WTC11 (cell line): Measurements from ENCODE around the gene MAGEB17. TPM values are rescaled to one million over a fixed set of nuclear protein-coding genes. Genes with fewer than 3 reads are reported as not detected.
"Not testable (repeated sequence)": the region's sequence is repeated elsewhere in the genome, so short reads cannot be mapped to it uniquely, and the experiment has no call there.

ENCODE experiments used
- ATAC-seq: fragments of 200-7000 bp; cut with Tn5 transposase; 2 replicates; pipeline ENCODE4 v1.10.0; 2021; ENCODE audit warnings: mild to moderate bottlenecking, moderate library complexity
- CTCF ChIA-PET: fragments of 300-600 bp; sonication (Branson Sonifier 250); formaldehyde crosslinking; loops from one replicate; lab custom pipeline; 2021; ENCODE audit warnings: antibody characterized with exemption; lab: Charles Lee
- POLR2A ChIA-PET: fragments of 350-600 bp; sonication (Branson Sonifier 250); formaldehyde crosslinking; loops from one replicate; lab custom pipeline; 2021; ENCODE audit warnings: antibody characterized with exemption; lab: Charles Lee
- DNase-seq: peaks from one replicate; pipeline ENCODE4 v3.0.0; 2021; ENCODE audit warnings: low spot score
- H3K27ac Mint-ChIP-seq: 2 replicates; pipeline ENCODE4 v1.8.0; 2021; ENCODE audit warnings: mixed read lengths
- H3K27me3 Mint-ChIP-seq: 2 replicates; pipeline ENCODE4 v1.8.0; 2021; ENCODE audit warnings: low read depth, mild to moderate bottlenecking, moderate library complexity, mixed read lengths
- H3K36me3 Mint-ChIP-seq: 2 replicates; pipeline ENCODE4 v1.8.0; 2021; ENCODE audit warnings: mixed read lengths
- H3K4me1 Mint-ChIP-seq: 2 replicates; pipeline ENCODE4 v1.8.0; 2022; ENCODE audit warnings: mixed read lengths
- H3K4me3 Mint-ChIP-seq: 2 replicates; pipeline ENCODE4 v1.8.0; 2021; ENCODE audit warnings: mild to moderate bottlenecking, moderate library complexity, mixed read lengths
- H3K9me3 Mint-ChIP-seq: 2 replicates; pipeline ENCODE4 v1.8.0; 2021; ENCODE audit warnings: mixed read lengths
- CREB1 ChIP-seq: sonication (generic); formaldehyde crosslinking; IDR thresholded peaks from 2 replicates; pipeline ENCODE4 v1.8.0; 2023; ENCODE audit warnings: mild to moderate bottlenecking, missing genetic modification reagents
- FOXK1 ChIP-seq: sonication (generic); formaldehyde crosslinking; IDR thresholded peaks from 2 replicates; pipeline ENCODE4 v1.8.0; 2022; ENCODE audit warnings: mild to moderate bottlenecking, moderate library complexity, missing genetic modification reagents
- JUN ChIP-seq: sonication (generic); formaldehyde crosslinking; IDR thresholded peaks from 2 replicates; pipeline ENCODE4 v1.8.0; 2023; ENCODE audit warnings: mild to moderate bottlenecking, missing genetic modification reagents
- NR1H2 ChIP-seq: sonication (generic); formaldehyde crosslinking; IDR thresholded peaks from 2 replicates; pipeline ENCODE4 v1.9.0; 2021; ENCODE audit warnings: mild to moderate bottlenecking, moderate library complexity, missing genetic modification reagents
- NR2C2 ChIP-seq: sonication (generic); formaldehyde crosslinking; IDR thresholded peaks from 2 replicates; pipeline ENCODE4 v1.8.0; 2022; ENCODE audit warnings: mild to moderate bottlenecking, missing genetic modification reagents
- NR3C1 ChIP-seq: sonication (generic); formaldehyde crosslinking; conservative IDR thresholded peaks from 2 replicates; pipeline ENCODE4 v1.8.1; 2023; ENCODE audit warnings: low read depth, mild to moderate bottlenecking, missing genetic modification reagents
- OVOL2 ChIP-seq: fragments of 250-450 bp; sonication (Bioruptor Pico); IDR thresholded peaks from 2 replicates; pipeline ENCODE4 v1.9.0; 2021; ENCODE audit warnings: mild to moderate bottlenecking, borderline replicate concordance
- RELA ChIP-seq: sonication (generic); formaldehyde crosslinking; IDR thresholded peaks from 2 replicates; pipeline ENCODE4 v1.8.1; 2022; ENCODE audit warnings: missing genetic modification reagents, mild to moderate bottlenecking, borderline replicate concordance
- SMAD3 ChIP-seq: sonication (generic); formaldehyde crosslinking; IDR thresholded peaks from 2 replicates; pipeline ENCODE4 v1.8.0; 2022; ENCODE audit warnings: missing genetic modification reagents, mild to moderate bottlenecking, borderline replicate concordance
- SMAD4 ChIP-seq: sonication (generic); formaldehyde crosslinking; IDR thresholded peaks from 2 replicates; pipeline ENCODE4 v1.8.0; 2022; ENCODE audit warnings: mild to moderate bottlenecking, missing genetic modification reagents
- TEAD4 ChIP-seq: sonication (generic); formaldehyde crosslinking; IDR thresholded peaks from 2 replicates; pipeline ENCODE4 v1.8.0; 2022; ENCODE audit warnings: mild to moderate bottlenecking, missing genetic modification reagents
- TP53 ChIP-seq: sonication (generic); formaldehyde crosslinking; IDR thresholded peaks from 2 replicates; pipeline ENCODE4 v1.8.1; 2023; ENCODE audit warnings: mild to moderate bottlenecking, missing genetic modification reagents
- ZNF416 ChIP-seq: fragments of 250-450 bp; sonication (Bioruptor Pico); IDR thresholded peaks from 2 replicates; pipeline ENCODE4 v1.9.0; 2021; ENCODE audit warnings: mild to moderate bottlenecking, inconsistent platforms
- total RNA-seq: library from RNA; stranded (reverse); gene quantifications from 3 replicates; pipeline ENCODE4 v1.2.3, GENCODE V29; 2021
- TF ChIP-seq, protein P1 (sequence below): sonication (generic); formaldehyde crosslinking; IDR thresholded peaks from 2 replicates; pipeline ENCODE4 v1.8.0; 2022; ENCODE audit warnings: mild to moderate bottlenecking, missing genetic modification reagents
- TF ChIP-seq, protein P2 (sequence below): sonication (generic); formaldehyde crosslinking; IDR thresholded peaks from 2 replicates; pipeline ENCODE4 v1.8.0; 2023; ENCODE audit warnings: mild to moderate bottlenecking, missing genetic modification reagents
- TF ChIP-seq, protein P3 (sequence below): sonication (generic); formaldehyde crosslinking; IDR thresholded peaks from 2 replicates; pipeline ENCODE4 v1.8.0; 2022; ENCODE audit warnings: mild to moderate bottlenecking, missing genetic modification reagents
- TF ChIP-seq, protein P4 (sequence below): sonication (generic); formaldehyde crosslinking; IDR thresholded peaks from 2 replicates; pipeline ENCODE4 v1.8.1; 2022; ENCODE audit warnings: missing genetic modification reagents, borderline replicate concordance

MAGEB17 gene
- total RNA-seq, 1 experiment from 2014 or later: 0.63 TPM

DNA sequence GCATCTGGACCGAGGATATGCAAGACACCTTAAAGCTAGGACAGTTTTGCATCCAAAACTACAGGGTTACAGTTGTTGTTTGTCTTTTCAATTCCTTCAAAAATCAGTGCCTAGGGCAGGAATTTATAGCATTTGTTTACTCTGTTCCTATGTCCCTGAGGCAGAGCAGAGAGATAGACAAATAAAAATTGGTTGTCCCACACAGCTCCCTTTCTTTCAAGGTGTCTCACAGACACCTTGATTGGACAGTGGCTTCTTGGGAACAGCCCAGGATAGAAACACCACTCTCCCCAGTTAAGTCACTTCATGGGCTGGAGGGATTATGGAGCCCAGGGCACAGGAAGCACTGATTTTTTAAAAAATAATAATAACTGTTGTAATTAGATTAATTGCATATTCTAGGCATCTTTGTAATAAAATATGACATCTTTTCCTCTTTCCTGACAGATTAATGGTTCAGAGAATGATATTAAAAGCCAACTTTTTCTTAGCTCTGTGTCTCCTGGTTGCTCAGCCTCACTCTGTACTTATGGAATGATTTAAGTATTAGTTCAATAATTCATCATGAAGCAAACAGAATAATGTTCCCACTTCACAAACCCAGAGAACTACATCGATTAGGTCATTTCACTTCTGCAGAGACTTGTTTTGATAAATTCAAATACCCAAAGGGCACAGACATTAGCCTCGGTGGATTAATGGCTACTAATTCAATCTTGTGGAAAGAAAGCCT lies 8.2 kb downstream of the MAGEB17 start:
- DNase-seq: no peak
- H3K27ac Mint-ChIP-seq: no peak overlapping the region
- peaks cover 37% of the 10 kb centered on the region for H3K4me1 Mint-ChIP-seq
- ATAC-seq: no peak
- no peaks in the 10 kb centered on the region for H3K9me3 Mint-ChIP-seq
- POLR2A ChIA-PET: no interaction called here
- no peaks in the 10 kb centered on the region; the same call in 1 of the 2 replicates for H3K27me3 Mint-ChIP-seq
- no peak overlapping the region for H3K4me3 Mint-ChIP-seq
- CTCF ChIA-PET: interaction anchor here (1.5 kb wide), 1 partner anchor 52 kb away, joined by 3 read pairs; the partner anchor contains the start of gene GRPR
- H3K36me3 Mint-ChIP-seq: peaks cover 3% of the 10 kb centered on the region; the same call in 1 of the 2 replicates
- TF ChIP-seq, protein P1, sequence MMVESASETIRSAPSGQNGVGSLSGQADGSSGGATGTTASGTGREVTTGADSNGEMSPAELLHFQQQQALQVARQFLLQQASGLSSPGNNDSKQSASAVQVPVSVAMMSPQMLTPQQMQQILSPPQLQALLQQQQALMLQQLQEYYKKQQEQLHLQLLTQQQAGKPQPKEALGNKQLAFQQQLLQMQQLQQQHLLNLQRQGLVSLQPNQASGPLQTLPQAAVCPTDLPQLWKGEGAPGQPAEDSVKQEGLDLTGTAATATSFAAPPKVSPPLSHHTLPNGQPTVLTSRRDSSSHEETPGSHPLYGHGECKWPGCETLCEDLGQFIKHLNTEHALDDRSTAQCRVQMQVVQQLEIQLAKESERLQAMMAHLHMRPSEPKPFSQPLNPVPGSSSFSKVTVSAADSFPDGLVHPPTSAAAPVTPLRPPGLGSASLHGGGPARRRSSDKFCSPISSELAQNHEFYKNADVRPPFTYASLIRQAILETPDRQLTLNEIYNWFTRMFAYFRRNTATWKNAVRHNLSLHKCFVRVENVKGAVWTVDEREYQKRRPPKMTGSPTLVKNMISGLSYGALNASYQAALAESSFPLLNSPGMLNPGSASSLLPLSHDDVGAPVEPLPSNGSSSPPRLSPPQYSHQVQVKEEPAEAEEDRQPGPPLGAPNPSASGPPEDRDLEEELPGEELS (CRISPR knock-in tag): no peak
- TF ChIP-seq ZNF416: no peak
- no peak for TF ChIP-seq NR3C1 (CRISPR knock-in tag)
- no peak for TF ChIP-seq SMAD3
- TF ChIP-seq, protein P2, sequence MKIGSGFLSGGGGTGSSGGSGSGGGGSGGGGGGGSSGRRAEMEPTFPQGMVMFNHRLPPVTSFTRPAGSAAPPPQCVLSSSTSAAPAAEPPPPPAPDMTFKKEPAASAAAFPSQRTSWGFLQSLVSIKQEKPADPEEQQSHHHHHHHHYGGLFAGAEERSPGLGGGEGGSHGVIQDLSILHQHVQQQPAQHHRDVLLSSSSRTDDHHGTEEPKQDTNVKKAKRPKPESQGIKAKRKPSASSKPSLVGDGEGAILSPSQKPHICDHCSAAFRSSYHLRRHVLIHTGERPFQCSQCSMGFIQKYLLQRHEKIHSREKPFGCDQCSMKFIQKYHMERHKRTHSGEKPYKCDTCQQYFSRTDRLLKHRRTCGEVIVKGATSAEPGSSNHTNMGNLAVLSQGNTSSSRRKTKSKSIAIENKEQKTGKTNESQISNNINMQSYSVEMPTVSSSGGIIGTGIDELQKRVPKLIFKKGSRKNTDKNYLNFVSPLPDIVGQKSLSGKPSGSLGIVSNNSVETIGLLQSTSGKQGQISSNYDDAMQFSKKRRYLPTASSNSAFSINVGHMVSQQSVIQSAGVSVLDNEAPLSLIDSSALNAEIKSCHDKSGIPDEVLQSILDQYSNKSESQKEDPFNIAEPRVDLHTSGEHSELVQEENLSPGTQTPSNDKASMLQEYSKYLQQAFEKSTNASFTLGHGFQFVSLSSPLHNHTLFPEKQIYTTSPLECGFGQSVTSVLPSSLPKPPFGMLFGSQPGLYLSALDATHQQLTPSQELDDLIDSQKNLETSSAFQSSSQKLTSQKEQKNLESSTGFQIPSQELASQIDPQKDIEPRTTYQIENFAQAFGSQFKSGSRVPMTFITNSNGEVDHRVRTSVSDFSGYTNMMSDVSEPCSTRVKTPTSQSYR (CRISPR knock-in tag): no peak
- TF ChIP-seq NR1H2 (CRISPR knock-in tag): no peak
- no peak for TF ChIP-seq FOXK1 (CRISPR knock-in tag)
- TF ChIP-seq, protein P3, sequence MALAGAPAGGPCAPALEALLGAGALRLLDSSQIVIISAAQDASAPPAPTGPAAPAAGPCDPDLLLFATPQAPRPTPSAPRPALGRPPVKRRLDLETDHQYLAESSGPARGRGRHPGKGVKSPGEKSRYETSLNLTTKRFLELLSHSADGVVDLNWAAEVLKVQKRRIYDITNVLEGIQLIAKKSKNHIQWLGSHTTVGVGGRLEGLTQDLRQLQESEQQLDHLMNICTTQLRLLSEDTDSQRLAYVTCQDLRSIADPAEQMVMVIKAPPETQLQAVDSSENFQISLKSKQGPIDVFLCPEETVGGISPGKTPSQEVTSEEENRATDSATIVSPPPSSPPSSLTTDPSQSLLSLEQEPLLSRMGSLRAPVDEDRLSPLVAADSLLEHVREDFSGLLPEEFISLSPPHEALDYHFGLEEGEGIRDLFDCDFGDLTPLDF: no peak
- no peak for TF ChIP-seq TEAD4
- no peak for TF ChIP-seq OVOL2 (CRISPR knock-in tag)
- TF ChIP-seq, all 79 proteins: peak for 0

DNA sequence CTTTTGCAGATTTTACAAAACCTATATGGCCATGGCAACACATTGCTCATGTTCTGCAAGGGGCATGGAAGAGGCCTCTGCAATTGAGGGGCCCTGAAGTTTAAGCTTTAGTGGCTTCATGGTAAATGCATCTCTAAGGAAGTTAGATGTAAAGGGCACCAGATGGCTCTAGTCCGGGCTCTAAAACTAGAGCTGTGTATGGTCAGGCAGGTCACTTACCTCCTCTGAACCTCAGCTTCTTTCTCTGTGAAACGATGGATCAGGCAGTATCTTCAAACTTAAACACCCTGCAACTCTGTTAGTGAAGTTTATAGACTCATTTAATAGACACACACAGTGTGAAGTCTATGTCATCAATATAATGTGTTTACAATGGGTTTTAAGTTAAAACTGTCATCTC lies 10.0 kb downstream of the MAGEB17 start:
- ChIA-PET POLR2A (no interaction called here), CTCF (interaction anchor here (1.0 kb wide), 1 partner anchor 246 kb away, joined by 3 read pairs; no protein-coding TSS in a partner anchor)
- H3K27ac Mint-ChIP-seq: no peak overlapping the region; the same call in 1 of the 2 replicates
- H3K9me3 Mint-ChIP-seq: no peaks in the 10 kb centered on the region
- H3K4me3 Mint-ChIP-seq: no peak overlapping the region
- ATAC-seq: peak; percentile 72
- no peak for DNase-seq
- H3K4me1 Mint-ChIP-seq: peaks cover 48% of the 10 kb centered on the region
- peaks cover 3% of the 10 kb centered on the region; the same call in 1 of the 2 replicates for H3K36me3 Mint-ChIP-seq
- no peaks in the 10 kb centered on the region; the same call in 1 of the 2 replicates for H3K27me3 Mint-ChIP-seq
- TF ChIP-seq RELA (CRISPR knock-in tag) (no peak), TP53 (CRISPR knock-in tag) (no peak), CREB1 (CRISPR knock-in tag) (no peak), NR2C2 (CRISPR knock-in tag) (no peak), JUN (CRISPR knock-in tag) (no peak), SMAD4 (CRISPR knock-in tag) (no peak)
- TF ChIP-seq, protein P4, sequence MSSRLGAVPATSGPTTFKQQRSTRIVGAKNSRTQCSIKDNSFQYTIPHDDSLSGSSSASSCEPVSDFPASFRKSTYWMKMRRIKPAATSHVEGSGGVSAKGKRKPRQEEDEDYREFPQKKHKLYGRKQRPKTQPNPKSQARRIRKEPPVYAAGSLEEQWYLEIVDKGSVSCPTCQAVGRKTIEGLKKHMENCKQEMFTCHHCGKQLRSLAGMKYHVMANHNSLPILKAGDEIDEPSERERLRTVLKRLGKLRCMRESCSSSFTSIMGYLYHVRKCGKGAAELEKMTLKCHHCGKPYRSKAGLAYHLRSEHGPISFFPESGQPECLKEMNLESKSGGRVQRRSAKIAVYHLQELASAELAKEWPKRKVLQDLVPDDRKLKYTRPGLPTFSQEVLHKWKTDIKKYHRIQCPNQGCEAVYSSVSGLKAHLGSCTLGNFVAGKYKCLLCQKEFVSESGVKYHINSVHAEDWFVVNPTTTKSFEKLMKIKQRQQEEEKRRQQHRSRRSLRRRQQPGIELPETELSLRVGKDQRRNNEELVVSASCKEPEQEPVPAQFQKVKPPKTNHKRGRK (CRISPR knock-in tag): no peak

DNA sequence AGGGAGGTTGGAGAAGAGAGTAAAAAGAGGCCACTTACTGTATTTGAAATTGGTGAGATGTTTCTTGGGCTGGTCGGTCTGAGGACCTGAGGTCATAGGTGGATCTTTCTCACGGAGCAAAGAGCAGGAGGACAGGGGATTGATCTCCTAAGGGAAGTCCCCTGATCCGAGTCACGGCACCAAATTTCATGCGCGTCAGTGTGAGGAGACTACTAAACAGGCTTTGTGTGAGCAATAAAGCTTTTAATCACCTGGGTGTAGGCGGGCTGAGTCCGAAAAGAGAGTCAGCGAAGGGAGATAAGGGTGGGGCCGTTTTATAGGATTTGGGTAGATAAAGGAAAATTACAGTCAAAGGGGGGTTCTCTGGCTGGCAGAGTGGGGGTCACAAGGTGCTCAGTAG lies 16.6 kb downstream of the MAGEB17 start:
- H3K4me1 Mint-ChIP-seq: peaks cover 76% of the 10 kb centered on the region

More for the DNA sequence above, 16.6 kb downstream of the MAGEB17 start:
- Mint-ChIP-seq H3K27ac (peak overlapping the region; percentile 89), H3K4me3 (peak overlapping the region; percentile 23; the same call in 1 of the 2 replicates)
- H3K27me3 Mint-ChIP-seq, CTCF ChIA-PET, DNase-seq, POLR2A ChIA-PET, H3K9me3 Mint-ChIP-seq, ATAC-seq, H3K36me3 Mint-ChIP-seq: not testable (repeated sequence)
